Ascending aorta (tissue), 2 donors: ENCODE results near the gene FBXO34. TPM values are rescaled to one million over a fixed set of nuclear protein-coding genes. Genes with fewer than 3 reads are reported as not detected.
A peak's percentile ranks its signal among the peaks of the same experiment; 100 is the strongest.

Experiments used
- DNase-seq, 2 donors: peaks; one replicate each; pipeline ENCODE4 v3.0.0-alpha.2; 2019; ENCODE audit warnings: low spot score in 2 of 2
- H3K27ac ChIP-seq, 2 donors: fragments of 200-600 bp; sonication (generic); one replicate each; pipeline ENCODE4 v1.5.1; 2016 to 2017; ENCODE audit warnings: mild to moderate bottlenecking in 1 of 2
- H3K27me3 ChIP-seq: fragments of 200-600 bp; sonication (generic); one replicate; pipeline ENCODE4 v1.5.1; 2017
- H3K36me3 ChIP-seq, 2 donors: fragments of 200-600 bp; sonication (generic); one replicate each; pipeline ENCODE4 v1.5.1; 2016
- H3K4me1 ChIP-seq, 2 donors: fragments of 200-600 bp; sonication (generic); one replicate each; pipeline ENCODE4 v1.5.1; 2016 to 2017; ENCODE audit warnings: mild to moderate bottlenecking in 1 of 2
- H3K4me3 ChIP-seq, 2 donors: fragments of 200-600 bp; sonication (generic); one replicate each; pipeline ENCODE4 v1.5.1; 2016 to 2017; ENCODE audit warnings: mild to moderate bottlenecking in 1 of 2
- H3K9me3 ChIP-seq, 2 donors: fragments of 200-600 bp; sonication (generic); one replicate each; pipeline ENCODE4 v1.5.1; 2016
- intact Hi-C: fragments of 100-400 bp; cut with DNase I; formaldehyde crosslinking; loops from one replicate; pipeline ENCODE4 v1.15.1; 2023
- total RNA-seq: library from RNA; depleted of rRNA; stranded (reverse); fragments of >200 nt; gene quantifications from one replicate; pipeline ENCODE4 v1.1.0, GENCODE V29; 2016
- TF ChIP-seq, protein P1 (sequence below), 3 experiments: fragments of 200-600 bp in 2 of 3; fragments of 450-650 bp in 1 of 3; sonication (generic) in 2 of 3; IDR thresholded peaks; one replicate each; pipeline ENCODE4 v1.5.1; 2016 to 2019; ENCODE audit warnings: antibody characterized with exemption in 3 of 3, mild to moderate bottlenecking in 1 of 3, moderate library complexity in 1 of 3

FBXO34 gene
- total RNA-seq, 1 donor from 2014 or later, result 18.0 TPM

DNA sequence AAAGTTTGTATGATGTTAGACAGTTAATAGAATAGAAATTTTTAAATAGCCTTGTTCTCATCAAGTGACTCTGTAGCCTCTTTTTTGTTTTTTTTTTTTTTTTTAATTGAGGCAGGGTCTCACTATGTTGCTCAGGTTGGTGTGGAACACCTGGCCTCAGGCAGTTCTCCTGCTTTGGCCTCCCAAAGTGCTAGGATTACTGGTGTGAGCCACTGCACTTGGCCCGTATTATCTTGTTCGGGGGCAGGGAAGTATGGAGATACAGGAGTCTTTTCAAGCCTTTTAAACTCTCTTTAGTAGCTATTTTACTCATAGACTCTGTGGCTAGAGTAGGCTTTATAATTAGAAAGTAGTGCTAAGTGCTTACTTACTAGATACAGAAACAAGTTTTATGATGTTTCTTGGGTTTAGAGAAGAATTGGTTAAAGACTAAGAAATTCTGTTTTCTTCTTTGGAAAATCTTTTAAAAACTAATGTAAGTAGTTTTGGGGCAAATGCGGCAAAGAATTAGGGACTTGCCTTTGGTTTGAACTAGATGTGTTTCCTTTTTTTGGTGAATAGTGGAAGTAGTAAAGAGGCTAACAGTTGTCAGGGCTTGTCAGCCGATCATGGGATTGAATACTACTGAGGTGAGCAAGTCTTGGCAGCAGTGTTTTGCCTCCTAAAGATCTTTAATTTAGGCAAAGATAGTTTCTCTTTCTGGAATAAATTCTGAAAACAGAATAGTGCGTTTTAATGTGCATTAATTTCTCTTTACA lies 31.3 kb downstream of the FBXO34 start:
- H3K4me3 ChIP-seq, result no peak overlapping the region
- H3K27me3 ChIP-seq, result no peaks in the 10 kb centered on the region
- intact Hi-C loops, result no loop called here
- peak overlapping the region in 1 of 2 donors; percentile 9 for H3K27ac ChIP-seq
- H3K4me1 ChIP-seq, result peaks cover 0 to 19% of the 10 kb centered on the region in 2 donors
- H3K36me3 ChIP-seq, result no peaks in the 10 kb centered on the region
- TF ChIP-seq, protein P1, sequence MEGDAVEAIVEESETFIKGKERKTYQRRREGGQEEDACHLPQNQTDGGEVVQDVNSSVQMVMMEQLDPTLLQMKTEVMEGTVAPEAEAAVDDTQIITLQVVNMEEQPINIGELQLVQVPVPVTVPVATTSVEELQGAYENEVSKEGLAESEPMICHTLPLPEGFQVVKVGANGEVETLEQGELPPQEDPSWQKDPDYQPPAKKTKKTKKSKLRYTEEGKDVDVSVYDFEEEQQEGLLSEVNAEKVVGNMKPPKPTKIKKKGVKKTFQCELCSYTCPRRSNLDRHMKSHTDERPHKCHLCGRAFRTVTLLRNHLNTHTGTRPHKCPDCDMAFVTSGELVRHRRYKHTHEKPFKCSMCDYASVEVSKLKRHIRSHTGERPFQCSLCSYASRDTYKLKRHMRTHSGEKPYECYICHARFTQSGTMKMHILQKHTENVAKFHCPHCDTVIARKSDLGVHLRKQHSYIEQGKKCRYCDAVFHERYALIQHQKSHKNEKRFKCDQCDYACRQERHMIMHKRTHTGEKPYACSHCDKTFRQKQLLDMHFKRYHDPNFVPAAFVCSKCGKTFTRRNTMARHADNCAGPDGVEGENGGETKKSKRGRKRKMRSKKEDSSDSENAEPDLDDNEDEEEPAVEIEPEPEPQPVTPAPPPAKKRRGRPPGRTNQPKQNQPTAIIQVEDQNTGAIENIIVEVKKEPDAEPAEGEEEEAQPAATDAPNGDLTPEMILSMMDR (IDR thresholded peaks at IDR 0.05), result no peak
- DNase-seq, result no peak
- no peaks in the 10 kb centered on the region for H3K9me3 ChIP-seq

DNA sequence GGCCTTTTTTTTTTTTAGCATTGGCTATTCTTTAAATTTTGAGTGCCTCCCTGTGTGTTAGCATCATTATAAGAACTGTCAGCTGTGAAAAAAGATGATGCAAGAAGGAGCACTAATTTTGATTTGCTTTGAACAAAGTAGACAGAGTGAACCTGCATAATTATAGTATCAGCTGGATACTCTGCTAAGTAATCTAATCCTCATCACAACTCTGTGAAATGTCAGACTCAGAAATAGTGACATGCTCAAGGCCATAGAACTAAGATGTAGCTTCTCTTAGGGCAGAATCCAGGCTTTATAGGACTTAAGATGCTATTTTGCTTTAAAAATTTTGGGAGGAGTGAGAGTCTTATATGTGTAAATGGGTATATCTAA lies 31.9 kb downstream of the FBXO34 start:
- H3K4me1 ChIP-seq, result peaks cover 0 to 16% of the 10 kb centered on the region in 2 donors
- no peaks in the 10 kb centered on the region for H3K36me3 ChIP-seq
- H3K9me3 ChIP-seq, result no peaks in the 10 kb centered on the region
- no peak overlapping the region for H3K27ac ChIP-seq
- no peak for DNase-seq
- H3K4me3 ChIP-seq, result no peak overlapping the region
- TF ChIP-seq, protein P1 (IDR thresholded peaks at IDR 0.05), result no peak
- intact Hi-C loops, result no loop called here
- no peaks in the 10 kb centered on the region for H3K27me3 ChIP-seq

DNA sequence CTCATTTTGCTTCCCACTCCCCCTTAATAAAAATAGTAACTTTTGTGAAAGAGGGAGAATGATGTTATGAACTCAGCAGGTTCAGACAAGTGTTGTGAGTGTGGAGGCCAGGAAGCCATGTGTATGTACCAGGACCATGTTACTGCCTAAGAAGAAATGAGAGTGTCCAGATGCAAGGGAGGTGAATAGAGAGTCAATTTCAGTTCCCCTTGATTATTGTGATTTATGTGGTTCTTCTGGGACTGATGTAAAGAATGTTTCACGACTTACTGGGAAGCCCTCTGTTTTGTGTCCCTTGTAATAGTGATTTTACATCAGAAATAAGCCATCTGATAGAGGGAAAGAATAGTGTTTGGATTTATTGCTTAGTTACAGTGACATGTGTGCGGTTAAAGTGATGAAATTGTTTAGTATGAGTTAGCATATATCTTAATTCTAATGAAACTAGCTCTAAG lies 32.5 kb downstream of the FBXO34 start:
- intact Hi-C loops, result no loop called here
- Histone ChIP-seq H3K36me3 (no peaks in the 10 kb centered on the region), H3K4me3 (no peak overlapping the region), H3K27ac (no peak overlapping the region), H3K9me3 (no peaks in the 10 kb centered on the region), H3K27me3 (no peaks in the 10 kb centered on the region), H3K4me1 (peaks cover 0 to 19% of the 10 kb centered on the region in 2 donors)
- TF ChIP-seq, protein P1 (IDR thresholded peaks at IDR 0.05), result no peak
- DNase-seq, result no peak

DNA sequence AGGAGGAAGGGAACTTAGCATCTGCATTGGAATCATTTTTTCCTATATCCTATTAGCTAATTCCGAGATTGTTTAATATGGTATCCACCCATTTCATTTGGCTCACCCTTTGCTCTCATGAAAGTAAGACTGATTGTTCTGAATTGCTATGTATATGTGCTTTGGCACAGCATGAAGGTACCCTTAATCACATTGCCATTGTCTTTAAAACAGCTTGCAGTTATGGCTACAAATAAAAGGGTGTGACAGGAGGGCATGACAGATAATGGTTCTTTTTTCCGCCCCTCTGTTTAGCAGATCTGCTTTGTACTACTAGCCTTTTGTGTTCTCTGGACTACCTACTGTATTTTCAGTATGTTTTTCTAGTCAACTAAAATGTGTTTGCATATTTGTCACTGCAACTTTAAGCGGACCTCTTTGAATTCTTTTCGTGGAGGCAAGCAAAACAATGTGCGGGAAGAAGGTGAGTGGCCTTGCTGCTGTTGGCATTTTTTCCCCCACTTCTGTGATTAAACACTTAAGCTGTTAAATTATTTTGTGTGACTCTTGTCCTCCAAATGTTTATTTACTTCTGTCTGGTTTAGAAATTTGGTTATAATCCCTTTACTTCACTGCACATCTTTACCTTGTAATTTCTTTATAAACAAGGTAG lies 35.8 kb downstream of the FBXO34 start:
- intact Hi-C loops, result no loop called here

DNA sequence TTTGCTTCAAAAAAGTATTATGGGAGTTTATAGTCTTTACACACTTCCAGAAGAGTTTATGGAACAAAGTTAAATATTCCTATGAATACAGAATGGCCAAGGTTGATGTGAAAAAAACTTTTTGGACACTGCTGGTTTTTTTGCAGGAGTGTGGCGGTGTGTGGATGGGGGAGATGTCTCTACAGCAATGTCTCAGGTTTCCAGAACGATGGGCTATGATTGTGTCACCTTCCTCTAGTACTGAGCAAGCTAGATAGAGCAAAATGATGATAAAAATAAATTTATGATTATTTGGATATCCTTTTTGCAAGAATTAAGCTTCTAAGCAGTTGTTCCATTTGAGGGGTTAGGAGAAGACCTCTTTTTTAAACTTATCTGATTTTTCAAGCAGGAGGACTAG lies 37.9 kb downstream of the FBXO34 start:
- TF ChIP-seq, protein P1 (IDR thresholded peaks at IDR 0.05), result no peak
- intact Hi-C loops, result no loop called here
- Histone ChIP-seq H3K4me1 (peaks cover 3 to 21% of the 10 kb centered on the region in 2 donors), H3K36me3 (no peaks in the 10 kb centered on the region), H3K9me3 (no peaks in the 10 kb centered on the region), H3K27me3 (no peaks in the 10 kb centered on the region), H3K27ac (peak overlapping the region in 1 of 2 donors; percentile 24), H3K4me3 (no peak overlapping the region)
- DNase-seq, result no peak

More for the DNA sequence above, 35.8 kb downstream of the FBXO34 start:
- peaks cover 3 to 30% of the 10 kb centered on the region in 2 donors for H3K4me1 ChIP-seq
- TF ChIP-seq, protein P1 (IDR thresholded peaks at IDR 0.05), result no peak
- no peak for DNase-seq
- H3K4me3 ChIP-seq, result no peak overlapping the region
- H3K27me3 ChIP-seq, result no peaks in the 10 kb centered on the region
- H3K9me3 ChIP-seq, result no peaks in the 10 kb centered on the region
- H3K36me3 ChIP-seq, result no peaks in the 10 kb centered on the region
- H3K27ac ChIP-seq, result peak overlapping the region in 1 of 2 donors; percentile 19
